Measurements from ENCODE around the gene EIF3L.

DNA sequence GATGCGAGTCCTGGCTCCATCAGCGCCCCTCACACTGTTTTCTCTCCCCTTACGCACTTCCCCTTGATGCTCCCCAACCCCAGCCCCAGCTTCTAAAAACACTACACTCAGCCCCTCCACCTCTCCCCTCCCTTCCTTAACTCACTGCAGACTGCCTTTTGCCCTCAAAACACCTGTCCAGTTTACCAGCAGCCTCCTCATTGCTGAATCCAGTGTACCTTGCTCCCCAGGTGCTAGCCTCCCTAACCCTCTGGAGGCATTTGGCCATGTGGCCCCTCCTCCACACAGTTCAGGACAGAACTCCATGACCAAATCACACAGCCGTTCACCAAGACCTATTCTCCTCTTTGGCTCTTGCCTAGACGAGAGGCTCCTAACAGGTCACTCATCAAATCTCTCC lies 28.9 kb upstream of the EIF3L start:
- TF ChIP-seq, protein P1, sequence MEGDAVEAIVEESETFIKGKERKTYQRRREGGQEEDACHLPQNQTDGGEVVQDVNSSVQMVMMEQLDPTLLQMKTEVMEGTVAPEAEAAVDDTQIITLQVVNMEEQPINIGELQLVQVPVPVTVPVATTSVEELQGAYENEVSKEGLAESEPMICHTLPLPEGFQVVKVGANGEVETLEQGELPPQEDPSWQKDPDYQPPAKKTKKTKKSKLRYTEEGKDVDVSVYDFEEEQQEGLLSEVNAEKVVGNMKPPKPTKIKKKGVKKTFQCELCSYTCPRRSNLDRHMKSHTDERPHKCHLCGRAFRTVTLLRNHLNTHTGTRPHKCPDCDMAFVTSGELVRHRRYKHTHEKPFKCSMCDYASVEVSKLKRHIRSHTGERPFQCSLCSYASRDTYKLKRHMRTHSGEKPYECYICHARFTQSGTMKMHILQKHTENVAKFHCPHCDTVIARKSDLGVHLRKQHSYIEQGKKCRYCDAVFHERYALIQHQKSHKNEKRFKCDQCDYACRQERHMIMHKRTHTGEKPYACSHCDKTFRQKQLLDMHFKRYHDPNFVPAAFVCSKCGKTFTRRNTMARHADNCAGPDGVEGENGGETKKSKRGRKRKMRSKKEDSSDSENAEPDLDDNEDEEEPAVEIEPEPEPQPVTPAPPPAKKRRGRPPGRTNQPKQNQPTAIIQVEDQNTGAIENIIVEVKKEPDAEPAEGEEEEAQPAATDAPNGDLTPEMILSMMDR (IDR thresholded peaks at IDR 0.05; ENCODE audit: low read depth, low read length, poor library complexity, severe bottlenecking): no peak
- no peak for TF ChIP-seq EZH2phosphoT487 (IDR thresholded peaks at IDR 0.05; ENCODE audit: borderline replicate concordance, low read length)
